Measurements from ENCODE around the gene SGCD. TPM values are rescaled to one million over a fixed set of nuclear protein-coding genes. Genes with fewer than 3 reads are reported as not detected.

The SGCD gene
- total and polyA plus RNA-seq, 8 donors: 0.58 to 55.8 (median 2.8) TPM

DNA sequence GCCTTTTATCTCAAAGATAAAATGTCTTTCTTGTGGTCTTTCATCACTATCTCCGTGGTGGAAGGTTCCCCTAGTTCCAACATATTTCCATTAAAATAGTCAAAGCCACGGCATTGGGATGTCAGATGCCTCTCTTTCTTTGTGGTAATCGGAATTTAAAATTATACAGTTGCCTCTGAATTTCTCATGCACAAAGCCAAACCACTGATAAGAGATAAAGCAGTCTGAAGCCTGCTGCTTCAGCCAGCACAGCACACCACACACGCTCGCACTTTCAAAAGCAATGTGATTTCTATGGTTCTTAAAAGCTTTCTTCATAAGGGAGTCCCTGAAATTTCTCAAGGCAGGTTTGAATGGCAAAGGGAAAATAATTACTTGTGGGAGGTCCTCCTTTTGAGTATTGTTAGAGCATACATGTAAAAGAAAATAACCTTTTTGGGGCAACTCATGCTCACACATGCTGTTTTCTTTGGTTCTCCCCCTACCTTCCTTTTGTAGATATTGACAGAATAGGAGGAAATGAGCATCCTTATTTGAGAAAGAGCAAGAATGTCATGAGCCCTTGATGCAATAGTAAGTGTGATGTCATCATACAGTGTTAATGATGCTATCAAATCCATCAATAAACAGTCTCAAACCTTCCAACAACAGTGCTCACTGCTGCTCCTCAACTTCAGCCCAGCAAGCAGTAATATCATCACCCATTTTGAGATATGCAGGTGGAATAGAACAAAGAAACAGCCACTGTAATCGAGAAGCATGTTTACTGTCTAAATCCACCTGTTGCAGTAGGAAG, 437.4 kb downstream of the SGCD start:
- H3K27ac ChIP-seq: no peak overlapping the region

DNA sequence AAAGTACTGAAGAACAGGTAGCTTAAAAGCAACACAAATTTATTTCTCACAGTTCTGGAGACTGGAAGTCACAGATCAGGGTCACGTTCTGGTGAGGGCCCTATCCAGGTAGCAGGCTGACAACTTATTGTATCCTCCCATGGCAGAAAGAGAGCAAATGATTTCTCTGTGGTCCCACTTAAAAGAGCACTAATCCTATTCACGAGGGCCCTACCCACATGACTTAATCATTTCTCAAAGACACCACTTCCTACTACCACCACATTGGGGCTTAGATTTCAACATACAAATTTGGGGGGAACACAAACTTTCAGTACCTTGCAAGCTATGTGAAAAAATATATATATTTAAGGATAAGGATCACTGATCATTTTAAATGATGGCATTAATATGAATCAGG, 447.3 kb downstream of the SGCD start:
- Histone ChIP-seq H3K4me3 (no peak overlapping the region), H3K9me3 (no peaks in the 10 kb centered on the region), H3K27ac (no peak overlapping the region), H3K36me3 (no peaks in the 10 kb centered on the region), H3K27me3 (no peaks in the 10 kb centered on the region), H3K4me1 (no peaks in the 10 kb centered on the region)
- 45 to 68% (median 64%) methylated on average over 2 of the region's 2 CpGs for WGBS, 5 donors
- no peak for DNase-seq
- intact Hi-C loops (cut with DNase I; ENCODE audit: low total_unique reads): no loop called here
- TF ChIP-seq POLR2A (IDR thresholded peaks at IDR 0.05) (no peak), POLR2AphosphoS5 (IDR thresholded peaks at IDR 0.05) (no peak), EP300 (IDR thresholded peaks at IDR 0.05) (no peak)
- TF ChIP-seq, protein P1, sequence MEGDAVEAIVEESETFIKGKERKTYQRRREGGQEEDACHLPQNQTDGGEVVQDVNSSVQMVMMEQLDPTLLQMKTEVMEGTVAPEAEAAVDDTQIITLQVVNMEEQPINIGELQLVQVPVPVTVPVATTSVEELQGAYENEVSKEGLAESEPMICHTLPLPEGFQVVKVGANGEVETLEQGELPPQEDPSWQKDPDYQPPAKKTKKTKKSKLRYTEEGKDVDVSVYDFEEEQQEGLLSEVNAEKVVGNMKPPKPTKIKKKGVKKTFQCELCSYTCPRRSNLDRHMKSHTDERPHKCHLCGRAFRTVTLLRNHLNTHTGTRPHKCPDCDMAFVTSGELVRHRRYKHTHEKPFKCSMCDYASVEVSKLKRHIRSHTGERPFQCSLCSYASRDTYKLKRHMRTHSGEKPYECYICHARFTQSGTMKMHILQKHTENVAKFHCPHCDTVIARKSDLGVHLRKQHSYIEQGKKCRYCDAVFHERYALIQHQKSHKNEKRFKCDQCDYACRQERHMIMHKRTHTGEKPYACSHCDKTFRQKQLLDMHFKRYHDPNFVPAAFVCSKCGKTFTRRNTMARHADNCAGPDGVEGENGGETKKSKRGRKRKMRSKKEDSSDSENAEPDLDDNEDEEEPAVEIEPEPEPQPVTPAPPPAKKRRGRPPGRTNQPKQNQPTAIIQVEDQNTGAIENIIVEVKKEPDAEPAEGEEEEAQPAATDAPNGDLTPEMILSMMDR (IDR thresholded peaks at IDR 0.05): no peak

More for the DNA sequence above, 437.4 kb downstream of the SGCD start:
- intact Hi-C loops (cut with DNase I; ENCODE audit: low total_unique reads): no loop called here
- no peak overlapping the region for H3K4me3 ChIP-seq
- 33 to 47% (median 40%) methylated on average over 6 of the region's 6 CpGs for WGBS, 5 donors
- TF ChIP-seq, protein P1 (IDR thresholded peaks at IDR 0.05): no peak
- TF ChIP-seq POLR2A (IDR thresholded peaks at IDR 0.05) (no peak), POLR2AphosphoS5 (IDR thresholded peaks at IDR 0.05) (no peak), EP300 (IDR thresholded peaks at IDR 0.05) (no peak)
- H3K36me3 ChIP-seq: no peaks in the 10 kb centered on the region
- no peaks in the 10 kb centered on the region for H3K27me3 ChIP-seq
- DNase-seq: peak in 1 of 2 donors; percentile 9
- no peaks in the 10 kb centered on the region for H3K4me1 ChIP-seq
- H3K9me3 ChIP-seq: no peaks in the 10 kb centered on the region

DNA sequence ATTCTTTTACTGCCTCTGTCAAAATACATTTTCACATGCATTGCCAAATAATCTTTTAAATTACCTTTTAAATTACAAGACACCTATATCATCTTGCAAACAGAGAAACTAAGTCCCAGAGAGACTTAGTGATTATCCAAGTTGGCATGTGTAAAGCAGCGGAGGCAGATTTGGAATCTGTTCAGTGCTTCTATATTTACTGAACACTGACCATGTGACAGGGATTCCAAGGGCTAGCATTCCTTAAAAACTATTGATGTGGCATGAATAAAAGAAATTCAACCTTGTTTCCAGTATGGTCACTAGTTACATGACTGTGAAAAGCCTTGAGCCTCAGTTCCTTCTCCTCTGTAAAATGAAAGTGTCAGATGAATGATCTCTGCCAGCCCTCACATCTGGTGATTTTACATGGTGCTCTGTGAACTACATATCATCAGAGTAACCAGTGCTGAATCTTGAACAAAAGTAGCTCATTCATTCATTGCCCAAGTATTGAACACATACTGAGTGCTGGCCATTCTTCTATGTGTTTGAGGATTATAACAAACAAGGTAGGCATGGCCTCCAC, 451.3 kb downstream of the SGCD start:
- no peaks in the 10 kb centered on the region for H3K27me3 ChIP-seq
- H3K36me3 ChIP-seq: no peaks in the 10 kb centered on the region
- H3K4me3 ChIP-seq: no peak overlapping the region
- no peaks in the 10 kb centered on the region for H3K4me1 ChIP-seq
- TF ChIP-seq POLR2AphosphoS5 (IDR thresholded peaks at IDR 0.05) (no peak), POLR2A (IDR thresholded peaks at IDR 0.05) (no peak), EP300 (IDR thresholded peaks at IDR 0.05) (no peak)
- TF ChIP-seq, protein P1 (IDR thresholded peaks at IDR 0.05): no peak
- no peak for DNase-seq
- 81 to 91% (median 86%) methylated on average over 1 of the region's 1 CpG for WGBS, 5 donors
- H3K27ac ChIP-seq: no peak overlapping the region
- intact Hi-C loops (cut with DNase I; ENCODE audit: low total_unique reads): no loop called here
- peaks cover 0 to 5% (median 0%) of the 10 kb centered on the region in 4 donors for H3K9me3 ChIP-seq

DNA sequence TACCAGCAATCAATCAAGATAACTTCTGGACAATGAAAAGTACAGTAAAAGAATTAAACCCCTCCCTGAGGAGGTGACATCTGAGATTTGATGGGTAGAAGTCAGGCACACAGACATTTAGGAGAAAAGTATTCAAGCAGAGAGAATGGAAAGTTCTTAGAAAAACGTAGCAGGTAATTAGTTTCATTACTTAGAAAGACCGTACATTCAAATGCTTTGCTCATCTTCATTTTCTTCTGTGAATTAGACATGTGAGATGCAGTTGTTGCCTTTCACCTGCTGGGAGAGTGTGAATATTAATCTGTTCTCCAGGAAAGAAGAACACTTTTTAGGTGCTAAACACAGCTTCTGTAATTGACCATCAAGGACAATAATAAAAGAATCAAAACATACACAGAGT, 451.8 kb downstream of the SGCD start:
- intact Hi-C loops (cut with DNase I; ENCODE audit: low total_unique reads): no loop called here
- H3K9me3 ChIP-seq: peaks cover 0 to 9% (median 0%) of the 10 kb centered on the region in 4 donors
- no peaks in the 10 kb centered on the region for H3K4me1 ChIP-seq
- TF ChIP-seq, protein P1 (IDR thresholded peaks at IDR 0.05): no peak
- TF ChIP-seq POLR2A (IDR thresholded peaks at IDR 0.05) (no peak), POLR2AphosphoS5 (IDR thresholded peaks at IDR 0.05) (no peak), EP300 (IDR thresholded peaks at IDR 0.05) (no peak)
- DNase-seq: no peak
- no peaks in the 10 kb centered on the region for H3K36me3 ChIP-seq
- H3K4me3 ChIP-seq: no peak overlapping the region
- H3K27ac ChIP-seq: no peak overlapping the region
- H3K27me3 ChIP-seq: no peaks in the 10 kb centered on the region
- 52 to 87% (median 80%) methylated on average over 2 of the region's 2 CpGs for WGBS, 5 donors

All from stomach (tissue), 9 donors.